Measurements from ENCODE around the gene CACNG4. TPM values are rescaled to one million over a fixed set of nuclear protein-coding genes. Genes with fewer than 3 reads are reported as not detected.

The CACNG4 gene
- total RNA-seq, 1 donor from 2014 or later, result not detected

DNA sequence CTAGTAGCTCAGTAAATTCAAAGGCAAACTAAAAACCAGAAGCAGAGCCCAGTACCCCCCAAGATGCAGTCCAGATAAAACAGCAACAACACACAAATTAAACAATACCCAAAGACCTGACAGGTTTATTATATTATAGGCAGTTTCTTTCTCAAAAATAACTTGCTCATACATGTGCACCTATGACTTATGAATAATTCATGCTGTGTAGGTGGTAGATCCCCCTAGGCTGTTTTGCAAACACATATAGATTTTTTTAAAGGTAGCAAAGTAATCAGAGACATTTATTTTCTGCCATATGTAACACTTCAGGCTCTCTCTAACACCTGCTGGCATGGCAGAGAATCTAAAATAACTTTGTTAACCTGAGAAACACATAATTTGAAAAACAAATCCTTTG lies 107.1 kb downstream of the CACNG4 start:
- no peak for FAIRE-seq

DNA sequence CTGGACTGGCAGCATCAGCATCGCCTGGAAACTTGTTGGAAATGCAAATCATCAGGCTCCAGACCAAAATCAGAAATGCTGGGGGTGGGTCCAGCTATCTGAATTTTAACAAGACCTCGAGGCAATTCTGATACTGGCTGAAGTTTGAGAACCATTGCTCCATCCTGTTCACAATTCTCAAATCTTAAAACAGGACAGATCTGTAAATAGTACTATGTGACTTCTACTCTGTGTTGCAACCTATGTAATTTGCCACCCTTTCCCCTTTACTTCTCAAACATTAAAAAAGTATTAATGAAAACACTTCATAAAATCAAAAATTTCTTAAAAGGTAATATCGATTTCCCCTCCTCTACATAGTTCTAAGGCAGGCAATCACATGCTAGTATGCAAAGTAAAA lies 108.4 kb downstream of the CACNG4 start:
- Histone ChIP-seq H3K4me3 (ENCODE audit: low read depth, low read length) (no peak overlapping the region), H3K27me3 (ENCODE audit: control insufficient read depth, insufficient read depth, low read length) (no peaks in the 10 kb centered on the region), H3K36me3 (ENCODE audit: control insufficient read depth, insufficient read depth, low read length) (no peaks in the 10 kb centered on the region)
- DNase-seq (ENCODE audit: low read depth), result no peak
- TF ChIP-seq, protein P1, sequence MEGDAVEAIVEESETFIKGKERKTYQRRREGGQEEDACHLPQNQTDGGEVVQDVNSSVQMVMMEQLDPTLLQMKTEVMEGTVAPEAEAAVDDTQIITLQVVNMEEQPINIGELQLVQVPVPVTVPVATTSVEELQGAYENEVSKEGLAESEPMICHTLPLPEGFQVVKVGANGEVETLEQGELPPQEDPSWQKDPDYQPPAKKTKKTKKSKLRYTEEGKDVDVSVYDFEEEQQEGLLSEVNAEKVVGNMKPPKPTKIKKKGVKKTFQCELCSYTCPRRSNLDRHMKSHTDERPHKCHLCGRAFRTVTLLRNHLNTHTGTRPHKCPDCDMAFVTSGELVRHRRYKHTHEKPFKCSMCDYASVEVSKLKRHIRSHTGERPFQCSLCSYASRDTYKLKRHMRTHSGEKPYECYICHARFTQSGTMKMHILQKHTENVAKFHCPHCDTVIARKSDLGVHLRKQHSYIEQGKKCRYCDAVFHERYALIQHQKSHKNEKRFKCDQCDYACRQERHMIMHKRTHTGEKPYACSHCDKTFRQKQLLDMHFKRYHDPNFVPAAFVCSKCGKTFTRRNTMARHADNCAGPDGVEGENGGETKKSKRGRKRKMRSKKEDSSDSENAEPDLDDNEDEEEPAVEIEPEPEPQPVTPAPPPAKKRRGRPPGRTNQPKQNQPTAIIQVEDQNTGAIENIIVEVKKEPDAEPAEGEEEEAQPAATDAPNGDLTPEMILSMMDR (IDR thresholded peaks at IDR 0.05; ENCODE audit: insufficient read depth, low read length, severe bottlenecking), result no peak
- FAIRE-seq, result no peak

More for the DNA sequence above, 107.1 kb downstream of the CACNG4 start:
- TF ChIP-seq, protein P1 (IDR thresholded peaks at IDR 0.05; ENCODE audit: insufficient read depth, low read length, severe bottlenecking), result no peak
- no peak overlapping the region for H3K4me3 ChIP-seq (ENCODE audit: low read depth, low read length)
- no peaks in the 10 kb centered on the region for H3K27me3 ChIP-seq (ENCODE audit: control insufficient read depth, insufficient read depth, low read length)
- peak; percentile 54 for DNase-seq (ENCODE audit: low read depth)
- H3K36me3 ChIP-seq (ENCODE audit: control insufficient read depth, insufficient read depth, low read length), result no peaks in the 10 kb centered on the region

DNA sequence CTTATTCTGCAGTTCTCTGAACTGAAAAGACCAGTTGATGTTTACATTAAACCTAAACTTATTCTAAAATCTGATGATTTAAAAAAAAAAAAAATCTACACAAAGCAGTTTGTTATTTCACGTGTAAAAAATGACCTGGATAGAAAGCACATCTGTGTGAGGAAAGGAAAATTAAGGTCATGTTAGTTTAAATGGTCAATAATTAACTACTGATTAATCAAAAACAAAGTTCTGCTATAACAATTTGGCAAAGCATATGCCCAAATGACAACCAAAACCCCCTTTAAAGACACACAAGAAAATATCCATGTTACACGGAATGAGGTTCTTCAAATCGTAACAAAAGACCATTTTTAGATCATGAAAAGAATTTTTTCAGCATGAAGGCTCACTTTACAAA lies 110.3 kb downstream of the CACNG4 start:
- Histone ChIP-seq H3K4me3 (ENCODE audit: low read depth, low read length) (no peak overlapping the region), H3K27me3 (ENCODE audit: control insufficient read depth, insufficient read depth, low read length) (no peaks in the 10 kb centered on the region), H3K36me3 (ENCODE audit: control insufficient read depth, insufficient read depth, low read length) (peaks cover 5% of the 10 kb centered on the region)
- DNase-seq (ENCODE audit: low read depth) (no peak), FAIRE-seq (no peak)
- TF ChIP-seq, protein P1 (IDR thresholded peaks at IDR 0.05; ENCODE audit: insufficient read depth, low read length, severe bottlenecking), result no peak

DNA sequence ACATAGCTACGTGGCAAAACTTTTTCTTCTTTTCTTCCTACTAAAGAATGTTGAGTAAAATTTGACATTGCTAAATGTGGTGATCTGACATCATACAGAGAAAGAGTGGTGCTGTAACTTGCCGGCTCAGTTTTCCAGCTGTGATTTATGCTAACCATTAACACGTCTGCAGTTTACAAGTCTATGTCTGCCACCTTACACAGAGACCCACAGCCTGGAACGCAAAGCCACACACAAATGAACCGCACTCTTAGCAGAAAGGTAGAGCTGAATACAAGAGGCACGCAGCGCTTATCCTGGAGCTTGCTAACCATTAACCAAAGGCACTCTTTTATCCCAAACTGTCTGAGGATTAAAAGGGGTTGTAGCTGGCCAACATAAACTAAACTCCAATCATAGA lies 111.8 kb downstream of the CACNG4 start:
- DNase-seq (ENCODE audit: low read depth), result no peak
- Histone ChIP-seq H3K27me3 (ENCODE audit: control insufficient read depth, insufficient read depth, low read length) (no peaks in the 10 kb centered on the region), H3K36me3 (ENCODE audit: control insufficient read depth, insufficient read depth, low read length) (peaks cover 5% of the 10 kb centered on the region), H3K4me3 (ENCODE audit: low read depth, low read length) (no peak overlapping the region)
- FAIRE-seq, result no peak
- TF ChIP-seq, protein P1 (IDR thresholded peaks at IDR 0.05; ENCODE audit: insufficient read depth, low read length, severe bottlenecking), result no peak

DNA sequence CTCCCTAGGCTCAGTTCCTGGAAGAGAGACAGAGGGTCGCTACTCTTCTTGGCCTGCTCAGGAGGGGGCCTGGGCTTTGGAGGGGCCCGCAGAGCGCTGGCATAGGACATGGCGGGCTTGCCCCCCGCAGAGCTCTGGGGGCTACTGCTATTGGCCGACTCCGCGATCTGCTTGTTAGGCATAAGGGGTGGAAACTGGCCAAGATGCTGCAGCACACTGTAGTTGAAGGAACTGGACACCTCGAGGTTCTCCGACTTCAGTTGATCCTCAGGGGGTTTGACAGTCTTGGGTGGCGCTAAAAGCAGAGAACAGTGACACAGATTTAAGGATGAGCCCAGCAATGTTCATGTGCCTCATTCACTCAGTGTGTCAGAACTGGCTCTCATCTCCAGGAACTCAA lies 113.8 kb downstream of the CACNG4 start:
- TF ChIP-seq, protein P1 (IDR thresholded peaks at IDR 0.05; ENCODE audit: insufficient read depth, low read length, severe bottlenecking), result no peak
- FAIRE-seq (peak; percentile 60), DNase-seq (ENCODE audit: low read depth) (no peak)
- H3K36me3 ChIP-seq (ENCODE audit: control insufficient read depth, insufficient read depth, low read length), result peaks cover 5% of the 10 kb centered on the region
- no peaks in the 10 kb centered on the region for H3K27me3 ChIP-seq (ENCODE audit: control insufficient read depth, insufficient read depth, low read length)
- no peak overlapping the region for H3K4me3 ChIP-seq (ENCODE audit: low read depth, low read length)

DNA sequence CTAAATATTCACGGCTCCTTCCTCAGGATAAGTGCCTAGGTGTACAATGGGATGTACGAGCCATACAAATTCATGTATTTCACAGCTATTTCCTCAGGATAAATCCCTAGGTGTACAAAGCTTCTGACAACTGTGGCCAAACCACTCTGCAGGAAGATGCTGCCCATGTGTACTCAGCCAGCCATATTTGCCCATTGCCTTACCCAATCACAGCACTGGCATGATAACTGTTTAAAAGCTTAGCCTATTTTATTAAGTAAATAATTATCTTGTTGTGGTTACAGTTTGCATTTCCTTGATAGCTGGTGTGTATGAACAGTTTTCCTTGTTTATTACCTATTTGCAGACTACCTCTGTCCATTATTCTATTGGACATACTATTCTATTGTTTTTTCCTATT lies 115.0 kb downstream of the CACNG4 start:
- Histone ChIP-seq H3K36me3 (ENCODE audit: control insufficient read depth, insufficient read depth, low read length) (peaks cover 5% of the 10 kb centered on the region), H3K27me3 (ENCODE audit: control insufficient read depth, insufficient read depth, low read length) (no peaks in the 10 kb centered on the region), H3K4me3 (ENCODE audit: low read depth, low read length) (no peak overlapping the region)
- no peak for DNase-seq (ENCODE audit: low read depth)
- TF ChIP-seq, protein P1 (IDR thresholded peaks at IDR 0.05; ENCODE audit: insufficient read depth, low read length, severe bottlenecking), result no peak
- FAIRE-seq, result no peak
